Left lobe of liver (tissue), 2 donors: Measurements from ENCODE around the gene CCDC34. TPM values are rescaled to one million over a fixed set of nuclear protein-coding genes. Genes with fewer than 3 reads are reported as not detected.

Experiments used
- ATAC-seq: fragments of 200-7000 bp; cut with Tn5 transposase; one replicate; pipeline ENCODE4 v1.9.1; 2020; ENCODE audit warnings: mild to moderate bottlenecking, moderate library complexity
- DNase-seq: peaks from one replicate; pipeline ENCODE4 v3.0.0-alpha.2; 2020; ENCODE audit warnings: low spot score
- total RNA-seq: library from RNA; stranded (reverse); gene quantifications from one replicate; pipeline ENCODE4 v1.2.1, GENCODE V29; 2021
- donor health status: DM: no; HTN: no; CAD: no; lungs with moderate emphysema.
- donor health status: DM: no; HTN: yes; CAD: no.

Gene CCDC34
- total RNA-seq, 1 donor from 2014 or later: 2.0 TPM

DNA sequence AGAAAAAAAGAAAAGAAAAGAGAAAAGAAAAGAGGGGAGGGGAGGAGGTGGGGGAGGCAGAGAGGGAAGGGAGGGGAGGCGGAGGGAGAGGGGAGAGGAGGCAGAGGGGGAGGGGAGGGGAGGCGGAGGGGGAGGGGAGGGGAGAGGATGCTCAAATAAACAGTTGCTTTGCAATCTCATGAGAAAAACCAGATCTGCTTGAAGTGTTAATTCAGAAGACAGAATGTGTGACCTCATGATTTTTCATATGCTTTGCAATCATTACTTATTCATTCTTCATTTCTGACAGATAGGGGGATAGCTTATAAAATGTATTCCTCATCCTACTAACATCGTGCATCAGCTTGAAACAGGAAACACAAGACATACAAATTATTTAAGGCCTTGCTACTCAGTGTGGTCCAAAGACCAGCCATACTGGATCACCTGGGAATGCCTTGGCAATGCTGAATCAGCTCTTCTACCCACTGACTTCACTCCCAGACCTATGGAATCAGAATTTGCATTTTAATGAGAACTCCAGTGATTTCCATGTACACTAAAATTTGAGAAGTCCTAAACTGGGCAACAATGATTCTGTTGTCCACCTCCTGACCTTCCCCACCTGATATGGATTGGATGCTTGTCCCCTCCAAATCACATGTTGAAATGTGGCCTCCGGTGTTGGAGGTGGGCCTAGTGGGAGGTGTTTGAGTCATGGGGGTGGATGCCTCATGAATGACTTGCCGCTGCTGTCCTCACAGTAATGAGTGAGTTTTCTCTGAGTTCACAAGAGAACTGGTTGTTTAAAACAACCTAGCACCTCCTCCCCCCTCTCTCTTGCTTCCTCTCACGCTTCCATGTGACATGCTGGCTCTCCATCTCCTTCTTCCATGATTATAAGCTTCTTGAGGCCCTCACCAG lies 69.2 kb downstream of the CCDC34 start:
- no peak for DNase-seq
- no peak for ATAC-seq

- DNase-seq (no peak), ATAC-seq (peak; percentile 21)
Measured at GRCh38 chr11:27292637-27293010, 70.4 kb downstream of the CCDC34 start.

DNA sequence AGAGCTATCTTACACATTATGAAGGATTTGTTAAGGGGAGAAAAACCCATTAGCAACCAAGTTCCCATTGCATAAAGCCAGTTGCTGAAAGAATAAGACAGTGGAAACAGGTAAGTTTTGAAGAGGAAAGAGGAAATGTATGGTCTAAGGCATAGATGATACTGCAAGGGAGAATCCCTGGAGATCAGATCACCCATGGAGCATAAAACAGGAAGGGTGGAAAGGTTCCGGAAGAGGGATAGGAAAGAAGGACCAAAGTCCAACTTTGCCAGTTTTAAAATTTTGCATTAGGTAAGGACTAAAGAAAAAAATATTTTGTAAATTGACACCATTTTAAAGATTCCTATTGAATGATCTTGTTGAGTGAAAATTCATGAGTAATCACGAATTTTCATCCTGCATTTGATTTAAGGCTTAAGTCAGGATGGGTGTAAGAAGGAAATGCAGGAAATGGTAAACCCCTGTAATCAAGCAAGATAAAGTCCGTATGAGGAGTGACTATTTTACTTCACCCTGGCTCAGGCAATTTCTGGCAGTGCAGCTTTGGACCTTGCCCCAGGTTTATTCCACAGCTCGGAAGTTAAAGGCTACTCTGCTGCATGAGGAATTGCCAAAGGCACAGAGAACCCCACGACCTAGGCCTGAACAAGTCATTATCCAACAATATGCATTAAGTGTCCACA lies 70.9 kb downstream of the CCDC34 start:
- ATAC-seq: peak; percentile 95
- DNase-seq: peak; percentile 80

- DNase-seq (no peak), ATAC-seq (no peak)
Measured at GRCh38 chr11:27291302-27291889, 71.6 kb downstream of the CCDC34 start.

GRCh38 chr11:27290261-27291050 lies 72.6 kb downstream of the CCDC34 start:
- DNase-seq (no peak), ATAC-seq (no peak)

Other genes starting within 250 kb of the CCDC34 start
- 50.8 TPM for gene LGR4, start 109.6 kb upstream of the CCDC34 start, total RNA-seq
- 22.3 TPM for gene LIN7C, start 143.6 kb upstream of the CCDC34 start, total RNA-seq